GM21825 (cell line): ENCODE data around the gene SYTL3.
"Not testable (repeated sequence)": the region's sequence is repeated elsewhere in the genome, so short reads cannot be mapped to it uniquely, and the experiment has no call there.

Experiments used
- ATAC-seq: cut with Tn5 transposase; IDR thresholded peaks from one replicate; pipeline ENCODE4 v1.9.1; 2021; ENCODE audit warnings: mild to moderate bottlenecking, moderate library complexity; ENCODE audit not compliant: unreplicated experiment

The SYTL3 gene

GRCh38 chr6:158686791-158687381 is 37.0 kb downstream of the SYTL3 start:
- peak; percentile 89 for ATAC-seq

- no peak for ATAC-seq
These were observed 37.7 kb downstream of the SYTL3 start for GRCh38 chr6:158687506-158687905.

- no peak for ATAC-seq
These were observed 39.0 kb downstream of the SYTL3 start for GRCh38 chr6:158688860-158689259.

GRCh38 chr6:158694913-158695312 is 45.1 kb downstream of the SYTL3 start:
- ATAC-seq: no peak

- no peak for ATAC-seq
These were observed 48.0 kb downstream of the SYTL3 start for GRCh38 chr6:158697811-158698210.

GRCh38 chr6:158698931-158699330 is 49.1 kb downstream of the SYTL3 start:
- ATAC-seq: no peak

GRCh38 chr6:158701268-158701667 is 51.4 kb downstream of the SYTL3 start:
- not testable (repeated sequence) for ATAC-seq

GRCh38 chr6:158703111-158703836 is 53.4 kb downstream of the SYTL3 start:
- no peak for ATAC-seq

- peak; percentile 90 for ATAC-seq
These were observed 54.3 kb downstream of the SYTL3 start for GRCh38 chr6:158703837-158704822.

GRCh38 chr6:158705386-158706126 is 55.7 kb downstream of the SYTL3 start:
- no peak for ATAC-seq

GRCh38 chr6:158706369-158706982 is 56.6 kb downstream of the SYTL3 start:
- no peak for ATAC-seq

GRCh38 chr6:158707120-158707820 is 57.4 kb downstream of the SYTL3 start:
- ATAC-seq: no peak

- peak; percentile 39 for ATAC-seq
These were observed 58.0 kb downstream of the SYTL3 start for GRCh38 chr6:158707821-158708195.

GRCh38 chr6:158708239-158708638 is 58.4 kb downstream of the SYTL3 start:
- ATAC-seq: no peak

GRCh38 chr6:158709809-158710208 is 60.0 kb downstream of the SYTL3 start:
- no peak for ATAC-seq

- no peak for ATAC-seq
These were observed 61.4 kb downstream of the SYTL3 start for GRCh38 chr6:158711264-158711663.

GRCh38 chr6:158713469-158713868 is 63.6 kb downstream of the SYTL3 start:
- no peak for ATAC-seq

GRCh38 chr6:158714706-158715105 is 64.9 kb downstream of the SYTL3 start:
- no peak for ATAC-seq
